Activated CD4-positive, alpha-beta T cell treated with anti-CD3 and anti-CD28 coated beads, Interleukin-2, amount 50 U/mL, for 48 hours (primary cell): ENCODE measurements around the gene TAAR6.
"Not testable (repeated sequence)": the region's sequence is repeated elsewhere in the genome, so short reads cannot be mapped to it uniquely, and the experiment has no call there.

Source experiments
- DNase-seq, 2 experiments: peaks; one replicate each; pipeline ENCODE4 v3.0.0-alpha.2; 2020

Gene TAAR6

GRCh38 chr6:132570221-132570777 is at the start of gene TAAR6:
TSS of gene TAAR6 (plus strand) at chr6:132570322. CDS start at chr6:132570322, 0 bp downstream.
- DNase-seq: no peak

GRCh38 chr6:132520953-132521352 is 49.2 kb upstream of the TAAR6 start:
- no peak for DNase-seq

GRCh38 chr6:132524646-132525045 is 45.5 kb upstream of the TAAR6 start:
- DNase-seq: no peak

GRCh38 chr6:132525866-132526265 is 44.3 kb upstream of the TAAR6 start:
- DNase-seq: no peak

GRCh38 chr6:132526461-132526860 is 43.7 kb upstream of the TAAR6 start:
- DNase-seq: no peak

- no peak for DNase-seq
These were observed 42.3 kb upstream of the TAAR6 start for GRCh38 chr6:132527791-132528190.

GRCh38 chr6:132530293-132530974 is 39.7 kb upstream of the TAAR6 start:
- peak; percentile 57 to 73 for DNase-seq

GRCh38 chr6:132534546-132534945 is 35.6 kb upstream of the TAAR6 start:
- DNase-seq: not testable (repeated sequence)

GRCh38 chr6:132537145-132537544 is 33.0 kb upstream of the TAAR6 start:
- no peak for DNase-seq

GRCh38 chr6:132537977-132538376 is 32.1 kb upstream of the TAAR6 start, which contains the start of gene TAAR9:
TSS of gene TAAR9 (plus strand) at chr6:132538277. CDS start at chr6:132538290, 13 bp downstream.
- no peak for DNase-seq

- no peak for DNase-seq
These were observed 25.3 kb upstream of the TAAR6 start for GRCh38 chr6:132544826-132545225.

- DNase-seq: no peak
These were observed 21.2 kb upstream of the TAAR6 start for GRCh38 chr6:132548746-132549463.

- DNase-seq: no peak
These were observed 18.9 kb upstream of the TAAR6 start for GRCh38 chr6:132551214-132551613.

GRCh38 chr6:132552372-132552771 is 17.8 kb upstream of the TAAR6 start, which contains the start of gene TAAR8:
TSS of gene TAAR8 (plus strand) at chr6:132552672. CDS start at chr6:132552693, 21 bp downstream.
- no peak for DNase-seq

- not testable (repeated sequence) for DNase-seq
These were observed 10.0 kb upstream of the TAAR6 start for GRCh38 chr6:132560087-132560486.

- no peak for DNase-seq
These were observed 3.7 kb upstream of the TAAR6 start for GRCh38 chr6:132566404-132566803.

- DNase-seq: no peak
These were observed 2.6 kb upstream of the TAAR6 start for GRCh38 chr6:132567566-132567965.

GRCh38 chr6:132568611-132569010 is 1.5 kb upstream of the TAAR6 start:
- DNase-seq: no peak

- no peak for DNase-seq
These were observed 952 bp upstream of the TAAR6 start for GRCh38 chr6:132569170-132569569.

- DNase-seq: no peak
These were observed 1.7 kb downstream of the TAAR6 start for GRCh38 chr6:132571774-132572173.

GRCh38 chr6:132584698-132585097 is 14.6 kb downstream of the TAAR6 start:
- DNase-seq: no peak

- no peak for DNase-seq
These were observed 17.3 kb downstream of the TAAR6 start for GRCh38 chr6:132587424-132587823.

GRCh38 chr6:132589454-132589853 is 19.3 kb downstream of the TAAR6 start, which contains the start of gene TAAR5:
TSS of gene TAAR5 (minus strand) at chr6:132589741. CDS start at chr6:132589686, 55 bp downstream.
- no peak for DNase-seq

GRCh38 chr6:132590362-132590761 is 20.2 kb downstream of the TAAR6 start:
- no peak for DNase-seq
